Activated T-cell treated with anti-CD3 and anti-CD28 coated beads for 24 hours (primary cell): ENCODE results near the gene TBC1D21.

Experiments
- DNase-seq: peaks from one replicate; pipeline ENCODE4 v3.0.0-alpha.2; 2020; ENCODE audit warnings: low read depth

TBC1D21 gene, protein sequence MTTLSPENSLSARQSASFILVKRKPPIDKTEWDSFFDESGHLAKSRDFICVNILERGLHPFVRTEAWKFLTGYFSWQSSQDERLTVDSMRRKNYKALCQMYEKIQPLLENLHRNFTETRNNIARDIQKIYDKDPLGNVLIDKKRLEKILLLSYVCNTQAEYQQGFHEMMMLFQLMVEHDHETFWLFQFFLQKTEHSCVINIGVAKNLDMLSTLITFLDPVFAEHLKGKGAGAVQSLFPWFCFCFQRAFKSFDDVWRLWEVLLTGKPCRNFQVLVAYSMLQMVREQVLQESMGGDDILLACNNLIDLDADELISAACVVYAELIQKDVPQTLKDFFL

DNA sequence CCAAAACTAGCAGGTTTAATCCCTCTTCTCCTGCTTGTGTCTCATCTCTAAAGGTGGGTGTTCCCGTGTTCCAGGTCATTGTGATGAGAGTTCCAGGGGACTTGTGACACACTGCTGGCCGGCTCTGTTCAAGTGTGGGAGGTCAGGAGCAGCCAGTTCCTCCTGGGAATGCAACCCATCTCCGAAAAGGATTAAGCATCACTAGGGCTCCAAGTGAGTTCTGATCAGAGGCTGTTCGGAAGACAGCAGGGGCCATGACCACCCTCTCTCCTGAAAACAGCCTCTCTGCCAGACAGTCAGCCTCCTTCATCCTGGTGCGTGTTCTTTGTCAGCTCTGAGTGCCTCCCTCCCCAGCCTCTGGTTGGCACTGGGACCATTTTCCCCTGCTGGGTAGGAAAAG is at the start of gene TBC1D21:
TSS of gene TBC1D21 (plus strand) at position 109 of the 400 bp plus-strand sequence. CDS start at position 255, 146 bp downstream.
- no peak for DNase-seq

DNA sequence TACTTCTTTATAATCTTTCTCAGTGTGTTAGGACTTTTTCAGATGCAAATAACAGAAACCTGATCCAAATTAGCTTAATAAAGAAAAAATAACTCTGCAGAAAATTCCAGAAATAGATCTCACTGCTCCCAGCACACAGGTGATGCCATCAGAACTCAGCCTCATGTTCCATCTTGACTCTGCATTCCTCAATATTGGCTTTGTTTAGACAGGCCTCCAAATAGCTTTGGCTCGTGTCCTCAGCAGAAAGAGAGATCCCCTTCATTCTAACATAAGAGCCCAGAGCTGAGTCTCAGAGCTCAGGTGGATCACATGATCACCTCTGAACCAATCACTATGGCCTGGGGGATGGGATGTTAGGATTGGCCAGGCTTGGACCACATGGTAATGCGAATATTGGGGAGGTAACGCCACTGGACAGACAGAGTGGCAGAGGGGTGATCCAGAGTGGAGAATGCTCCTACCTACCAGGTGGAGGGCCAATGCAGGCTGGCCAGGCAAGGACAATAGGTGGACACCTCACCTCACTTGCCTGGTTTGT is 46.6 kb upstream of the TBC1D21 start:
- no peak for DNase-seq

- DNase-seq, result no peak
These were observed 43.8 kb upstream of the TBC1D21 start for GRCh38 chr15:73829523-73829922.

DNA sequence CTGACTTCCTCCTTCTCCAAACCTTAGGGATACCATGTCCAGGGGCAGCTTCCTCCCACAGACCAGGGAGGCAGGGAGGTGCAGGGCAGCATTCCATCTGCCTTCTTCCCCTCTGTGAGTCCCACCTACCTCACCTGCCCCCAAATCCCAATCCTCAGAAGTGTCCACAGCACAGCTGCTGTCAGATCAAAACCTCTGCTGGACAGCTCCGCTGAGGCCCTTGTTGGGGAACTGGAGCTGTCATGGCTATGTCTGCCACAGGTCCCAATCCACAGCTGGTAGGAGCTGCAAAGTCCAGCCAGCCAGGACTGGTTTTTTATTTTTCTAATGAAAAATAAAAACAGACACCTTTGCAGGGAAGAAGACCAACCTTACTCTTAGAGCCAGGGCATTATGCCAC is 40.7 kb upstream of the TBC1D21 start:
- no peak for DNase-seq

DNA sequence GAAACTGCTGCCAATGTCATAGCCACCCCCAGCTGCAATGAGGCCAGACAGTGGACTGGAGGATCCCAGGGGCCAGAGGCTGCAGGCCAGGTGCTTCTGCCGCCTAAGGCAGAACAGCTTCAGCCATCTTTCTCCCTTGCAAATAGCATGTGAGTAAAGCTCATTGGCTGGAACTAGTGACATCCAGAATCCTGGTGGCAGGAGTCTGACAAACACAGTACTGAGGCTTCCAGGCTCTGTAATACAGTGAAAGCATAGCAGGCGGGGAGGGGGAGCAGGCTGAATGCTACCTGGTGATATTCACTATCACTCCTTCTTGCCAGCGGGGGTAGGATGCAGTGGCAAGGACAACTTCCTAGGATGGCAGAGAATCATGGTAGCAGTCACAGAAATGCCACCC is 36.5 kb upstream of the TBC1D21 start:
- DNase-seq, result no peak

DNA sequence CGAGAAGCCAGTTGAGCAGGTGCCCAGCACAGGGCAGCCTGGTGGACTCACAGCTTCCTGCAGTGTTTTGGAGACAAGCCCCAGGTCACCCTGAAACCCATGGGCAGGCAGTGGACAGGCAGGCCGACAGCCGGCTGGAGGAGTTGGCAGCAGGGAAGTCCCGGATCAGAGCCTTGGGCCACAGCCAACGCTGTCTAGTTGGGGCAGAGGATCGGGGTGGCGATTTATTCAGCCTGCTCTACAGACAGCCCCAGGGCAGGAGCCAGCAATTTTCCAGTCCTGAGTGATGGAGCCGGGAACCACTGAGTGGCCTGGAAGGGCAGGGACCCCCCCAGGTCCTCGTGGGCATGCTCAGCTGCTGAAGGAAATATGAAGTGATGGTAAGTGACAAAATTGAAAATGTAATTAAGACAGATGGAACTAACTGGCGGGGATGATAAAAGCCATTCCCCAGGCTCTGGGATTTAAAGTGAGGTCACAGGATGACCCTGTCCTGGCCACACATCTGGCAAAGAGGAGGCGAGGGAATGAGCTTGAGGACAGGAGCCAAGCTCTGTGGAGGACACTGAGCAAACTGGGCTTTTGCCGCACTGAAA is 34.4 kb upstream of the TBC1D21 start:
- DNase-seq, result no peak

DNA sequence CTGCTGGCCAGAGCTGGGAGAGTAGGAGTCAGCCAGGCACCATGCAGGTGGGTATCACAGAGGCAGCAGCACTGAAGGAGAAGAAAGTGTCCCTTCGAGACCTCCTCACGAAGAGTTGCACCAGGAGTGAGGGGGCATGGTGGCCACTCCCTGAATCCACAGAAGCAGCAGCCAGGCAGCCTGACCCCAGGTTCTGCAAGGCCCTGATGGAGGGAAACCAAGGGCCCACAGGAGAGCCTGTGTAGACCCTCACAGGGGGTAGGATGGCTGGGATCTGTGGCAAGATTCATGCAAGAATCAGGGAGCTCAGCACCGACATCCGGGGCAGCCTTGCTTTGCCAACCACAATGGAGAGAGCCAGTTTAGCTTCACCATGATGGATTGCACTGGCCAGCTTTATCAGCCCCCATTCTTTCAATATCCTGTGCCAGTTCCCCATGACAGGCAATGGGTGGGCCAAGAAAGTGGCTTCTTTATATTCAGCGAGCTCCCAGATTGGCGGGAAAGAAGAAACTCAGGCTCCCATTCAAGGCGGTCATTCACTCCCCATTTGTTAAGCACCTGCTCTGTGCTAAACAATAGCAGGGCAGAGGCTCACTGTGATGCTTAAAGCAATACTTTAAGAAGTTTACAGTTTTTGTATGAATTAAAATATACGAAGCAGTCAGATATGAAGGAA is 33.5 kb upstream of the TBC1D21 start:
- no peak for DNase-seq

GRCh38 chr15:73840771-73841170 is 32.6 kb upstream of the TBC1D21 start:
- DNase-seq, result no peak

GRCh38 chr15:73841756-73842725 is 31.3 kb upstream of the TBC1D21 start:
- DNase-seq, result no peak

- no peak for DNase-seq
These were observed 29.6 kb upstream of the TBC1D21 start for GRCh38 chr15:73843787-73844186.

DNA sequence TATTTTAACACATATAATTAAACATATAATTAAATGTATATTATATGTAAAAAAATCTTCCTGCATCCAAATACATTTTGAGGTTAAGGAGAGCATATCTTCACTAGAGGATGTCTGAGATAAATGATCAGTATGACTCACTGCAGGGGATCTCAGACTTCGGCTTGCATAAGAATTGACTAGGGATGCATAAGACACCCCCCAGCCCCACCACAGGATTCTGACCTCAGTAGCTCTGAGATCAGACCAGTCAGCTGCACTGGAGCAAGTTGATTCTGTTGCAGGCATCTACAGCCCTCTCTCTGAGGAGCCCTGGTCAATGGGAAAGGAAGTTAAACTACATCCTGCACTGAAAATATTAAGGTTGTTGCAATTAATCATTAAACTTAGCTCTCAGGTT is 29.0 kb upstream of the TBC1D21 start:
- no peak for DNase-seq

DNA sequence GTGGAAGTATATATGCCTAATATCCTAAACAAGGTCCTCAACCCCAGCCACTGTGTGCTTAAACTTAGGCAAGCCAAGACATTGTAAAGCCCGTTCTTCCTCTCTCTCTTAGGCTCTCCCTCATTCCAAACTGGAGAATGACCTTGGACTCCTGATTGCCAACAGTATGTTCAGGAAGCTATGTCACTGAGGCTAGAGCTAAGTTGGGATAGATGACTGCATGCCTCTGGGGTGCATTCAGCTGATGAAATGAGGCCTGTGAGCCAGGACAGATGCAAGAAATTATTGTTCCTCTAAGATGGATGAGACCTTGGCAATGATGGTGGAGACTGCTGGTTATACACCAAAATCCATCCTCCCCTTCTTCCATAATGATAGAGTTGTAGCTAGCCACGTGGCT is 27.9 kb upstream of the TBC1D21 start:
- DNase-seq, result no peak

GRCh38 chr15:73845907-73846306 is 27.5 kb upstream of the TBC1D21 start:
- no peak for DNase-seq

GRCh38 chr15:73849641-73850040 is 23.7 kb upstream of the TBC1D21 start:
- no peak for DNase-seq

- no peak for DNase-seq
These were observed 23.1 kb upstream of the TBC1D21 start for GRCh38 chr15:73850228-73850627.

- no peak for DNase-seq
These were observed 21.7 kb upstream of the TBC1D21 start for GRCh38 chr15:73851689-73852088.

DNA sequence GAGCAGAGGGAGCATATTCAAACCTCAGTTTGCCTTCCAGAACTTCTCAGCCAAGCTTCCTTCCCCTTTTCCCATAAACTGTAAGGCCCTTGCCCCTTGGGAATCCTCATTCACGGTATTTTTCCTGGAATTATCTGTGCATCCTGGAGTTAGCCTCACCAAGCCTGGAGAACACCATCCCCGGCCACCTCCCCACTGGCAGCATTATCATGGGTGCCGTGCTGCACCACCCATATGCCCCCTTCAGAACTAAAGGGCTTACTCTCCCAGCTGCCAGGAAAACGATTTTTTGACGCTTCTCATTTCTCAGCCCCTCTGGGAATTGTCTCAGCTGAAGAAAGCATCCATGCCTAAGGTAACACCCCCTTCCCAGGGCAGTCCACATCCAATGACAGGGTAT is 20.9 kb upstream of the TBC1D21 start:
- no peak for DNase-seq

- DNase-seq, result no peak
These were observed 19.1 kb upstream of the TBC1D21 start for GRCh38 chr15:73854265-73854664.

DNA sequence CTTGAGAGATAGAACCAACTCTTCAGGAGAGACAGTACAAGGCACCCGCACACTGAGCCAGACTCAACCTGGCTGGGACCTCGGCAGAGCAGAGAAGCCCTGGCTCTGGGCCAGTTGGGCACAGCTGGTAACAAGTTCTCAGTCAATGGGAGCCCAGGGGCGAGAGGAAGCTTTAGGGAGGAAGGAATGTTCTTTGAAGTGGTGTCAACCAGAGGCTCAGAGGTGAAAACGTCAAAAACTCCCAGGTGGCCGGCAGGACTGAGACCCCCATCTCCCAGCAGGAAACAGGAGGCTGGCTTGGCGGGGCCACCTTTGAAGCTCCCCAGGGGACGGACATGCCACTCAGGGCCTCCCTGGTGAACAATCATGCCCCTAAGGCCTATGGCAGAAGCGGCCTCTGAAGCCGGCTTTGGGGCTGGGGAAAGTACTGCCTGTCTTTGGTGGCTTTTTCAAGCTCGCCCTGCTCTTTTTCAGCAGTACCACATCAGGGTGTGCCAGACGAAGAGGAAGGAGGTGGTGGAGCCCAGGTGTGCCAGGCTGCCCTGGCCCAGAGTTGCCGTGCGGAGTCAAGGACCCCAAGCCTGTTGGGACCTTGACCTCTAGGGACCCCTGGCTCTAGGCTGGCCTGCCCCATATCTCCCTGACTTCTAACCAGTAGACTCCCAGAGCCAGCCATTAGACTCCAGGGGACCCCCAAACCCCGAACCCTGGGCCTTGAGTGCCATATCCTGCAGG is 16.7 kb upstream of the TBC1D21 start:
- no peak for DNase-seq

GRCh38 chr15:73857193-73857920 is 16.0 kb upstream of the TBC1D21 start:
- DNase-seq, result no peak
